Gastroesophageal sphincter (tissue), 4 donors: ENCODE data around the gene GJC1. TPM values are rescaled to one million over a fixed set of nuclear protein-coding genes. Genes with fewer than 3 reads are reported as not detected.

Experiments used
- ATAC-seq: fragments of 150-250 bp; one replicate; pipeline ENCODE4 v1.9.1; 2016; ENCODE audit warnings: mild to moderate bottlenecking, moderate library complexity
- H3K27ac ChIP-seq, 4 donors: fragments of 200-600 bp; sonication (generic) in 3 of 4; 1 replicate in 3 of 4; 2 replicates in 1 of 4; pipeline ENCODE4 v1.5.1; 2016 to 2019
- H3K27me3 ChIP-seq: fragments of 200-600 bp; sonication (generic); one replicate; pipeline ENCODE4 v1.5.1; 2019
- H3K36me3 ChIP-seq, 2 donors: fragments of 200-600 bp; sonication (generic); one replicate each; pipeline ENCODE4 v1.5.1; 2019; ENCODE audit warnings: control low read depth in 1 of 2
- H3K4me1 ChIP-seq, 3 donors: fragments of 200-600 bp; sonication (generic); 1 replicate in 2 of 3; 2 replicates in 1 of 3; pipeline ENCODE4 v1.5.1; 2016 to 2019; ENCODE audit warnings: control low read depth in 2 of 3
- H3K4me3 ChIP-seq, 2 donors: fragments of 200-600 bp; sonication (generic); one replicate each; pipeline ENCODE4 v1.5.1; 2019; ENCODE audit warnings: mild to moderate bottlenecking in 1 of 2, moderate library complexity in 1 of 2
- H3K9me3 ChIP-seq, 3 donors: fragments of 200-600 bp; sonication (generic); one replicate each; pipeline ENCODE4 v1.5.1; 2017 to 2019; ENCODE audit warnings: control low read depth in 2 of 3
- EP300 ChIP-seq: sonication (generic); formaldehyde crosslinking; IDR thresholded peaks from one replicate; pipeline ENCODE4 v1.6.1; 2017; ENCODE audit warnings: antibody characterized with exemption, mild to moderate bottlenecking
- POLR2A ChIP-seq, 2 donors: fragments of 450-650 bp; IDR thresholded peaks; one replicate each; pipeline ENCODE4 v1.6.1; 2017; ENCODE audit warnings: antibody characterized with exemption in 2 of 2, mild to moderate bottlenecking in 2 of 2, moderate library complexity in 1 of 2
- POLR2AphosphoS5 ChIP-seq: sonication (generic); formaldehyde crosslinking; IDR thresholded peaks from one replicate; pipeline ENCODE4 v1.6.1; 2017; ENCODE audit warnings: antibody characterized with exemption
- WGBS, 2 donors: methylation state at CpG; one replicate each; pipeline ENCODE4 v1.1.5; 2018; ENCODE audit warnings: low coverage in 1 of 2; 5-methylcytosine and 5-hydroxymethylcytosine counted together
- total RNA-seq, 4 donors: library from RNA; depleted of rRNA; stranded (reverse); fragments of >200 nt; gene quantifications; one replicate each; pipeline ENCODE4 v1.1.0, GENCODE V29; 2016
- TF ChIP-seq, protein P1 (sequence below), 4 experiments: fragments of 200-600 bp in 2 of 4; fragments of 450-650 bp in 2 of 4; sonication (generic) in 1 of 4; IDR thresholded peaks; one replicate each; pipeline ENCODE4 v1.5.1; 2017 to 2019; ENCODE audit warnings: antibody characterized with exemption in 4 of 4, mild to moderate bottlenecking in 2 of 4, moderate library complexity in 2 of 4

GJC1 gene
- total RNA-seq, 4 donors from 2014 or later = 28.2 to 78.3 (median 44.5) TPM

DNA sequence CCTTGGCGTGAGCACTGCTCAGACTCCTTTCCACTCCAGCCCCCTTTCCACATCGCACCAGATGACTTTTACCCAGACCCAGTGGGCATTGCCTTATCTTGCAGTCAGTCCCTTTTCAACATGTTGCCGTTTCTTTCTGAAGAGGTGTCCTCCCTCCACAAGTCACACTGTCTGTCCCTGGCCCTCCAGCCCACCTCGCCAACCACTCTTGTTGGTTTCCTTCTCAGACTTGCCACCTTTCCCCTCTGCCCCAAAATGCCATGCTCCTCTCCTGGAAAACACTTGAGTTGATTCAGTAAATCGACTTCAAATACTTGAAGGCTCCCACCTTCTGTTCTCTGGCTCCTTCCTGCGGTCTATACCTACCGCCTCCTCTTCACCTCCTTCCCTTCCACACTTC, 78.8 kb downstream of the GJC1 start:
- H3K27ac ChIP-seq = no peak overlapping the region
- ATAC-seq = no peak
- peaks cover 0 to 55% of the 10 kb centered on the region in 2 donors for H3K36me3 ChIP-seq
- H3K4me1 ChIP-seq = no peaks in the 10 kb centered on the region
- WGBS, 2 donors = 92 to 98% methylated on average over 6 to 7 of the region's 7 CpGs
- H3K9me3 ChIP-seq = no peaks in the 10 kb centered on the region
- TF ChIP-seq, protein P1, sequence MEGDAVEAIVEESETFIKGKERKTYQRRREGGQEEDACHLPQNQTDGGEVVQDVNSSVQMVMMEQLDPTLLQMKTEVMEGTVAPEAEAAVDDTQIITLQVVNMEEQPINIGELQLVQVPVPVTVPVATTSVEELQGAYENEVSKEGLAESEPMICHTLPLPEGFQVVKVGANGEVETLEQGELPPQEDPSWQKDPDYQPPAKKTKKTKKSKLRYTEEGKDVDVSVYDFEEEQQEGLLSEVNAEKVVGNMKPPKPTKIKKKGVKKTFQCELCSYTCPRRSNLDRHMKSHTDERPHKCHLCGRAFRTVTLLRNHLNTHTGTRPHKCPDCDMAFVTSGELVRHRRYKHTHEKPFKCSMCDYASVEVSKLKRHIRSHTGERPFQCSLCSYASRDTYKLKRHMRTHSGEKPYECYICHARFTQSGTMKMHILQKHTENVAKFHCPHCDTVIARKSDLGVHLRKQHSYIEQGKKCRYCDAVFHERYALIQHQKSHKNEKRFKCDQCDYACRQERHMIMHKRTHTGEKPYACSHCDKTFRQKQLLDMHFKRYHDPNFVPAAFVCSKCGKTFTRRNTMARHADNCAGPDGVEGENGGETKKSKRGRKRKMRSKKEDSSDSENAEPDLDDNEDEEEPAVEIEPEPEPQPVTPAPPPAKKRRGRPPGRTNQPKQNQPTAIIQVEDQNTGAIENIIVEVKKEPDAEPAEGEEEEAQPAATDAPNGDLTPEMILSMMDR (IDR thresholded peaks at IDR 0.05) = no peak
- TF ChIP-seq POLR2A (IDR thresholded peaks at IDR 0.05) (no peak), POLR2AphosphoS5 (no peak), EP300 (no peak)
- no peaks in the 10 kb centered on the region for H3K27me3 ChIP-seq
- H3K4me3 ChIP-seq = no peak overlapping the region

- Histone ChIP-seq H3K27ac (no peak overlapping the region), H3K4me3 (peak overlapping the region in 1 of 2 donors; percentile 25)
- WGBS, 2 donors = 55% methylated on average over 8 to 9 of the region's 9 CpGs
Observed at GRCh38 chr17:44749980-44750318, 80.1 kb downstream of the GJC1 start.

DNA sequence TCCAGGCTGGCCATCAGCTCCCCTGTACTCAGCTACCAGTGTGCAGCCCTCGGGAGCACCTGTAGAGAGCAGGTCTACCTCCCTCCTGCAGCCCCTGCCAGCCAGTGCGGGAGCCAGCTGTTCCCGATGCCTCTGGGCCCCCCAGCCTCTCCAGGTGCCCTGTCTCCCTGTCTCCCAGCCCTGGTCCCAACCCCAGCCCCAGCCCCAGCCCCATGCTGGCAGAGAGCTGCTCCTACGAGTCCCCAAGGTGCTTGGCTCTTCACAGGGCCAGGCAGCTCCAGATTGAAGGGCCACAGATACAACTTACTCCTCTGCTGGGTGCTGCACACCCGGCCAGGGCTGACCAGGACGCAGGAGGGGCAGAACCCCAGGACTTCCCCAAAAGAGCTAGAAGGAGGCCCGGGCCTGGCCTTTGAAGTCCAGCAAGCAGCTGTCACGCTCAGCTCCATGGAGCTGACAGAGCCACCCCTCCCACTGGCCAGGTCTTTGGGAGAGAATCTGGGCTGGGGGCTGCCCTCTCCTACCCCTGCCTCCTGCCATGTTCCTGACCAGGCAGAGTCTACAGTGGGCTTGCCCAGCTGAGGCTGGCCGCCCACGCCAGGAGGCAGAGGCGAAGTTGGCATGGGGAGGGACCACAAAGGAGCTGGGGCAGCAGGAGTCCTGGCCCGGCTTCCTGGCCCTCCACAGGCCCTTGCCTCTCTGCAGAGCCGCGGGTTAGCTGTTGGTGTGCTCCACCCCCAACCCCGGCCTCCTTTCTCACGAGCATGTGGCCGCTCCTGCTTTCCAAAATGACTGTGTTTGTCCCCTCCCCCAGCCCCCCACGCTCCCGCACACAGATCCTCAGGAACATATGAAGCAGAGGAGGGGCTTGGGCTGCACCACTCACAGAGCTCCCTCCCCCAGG, 80.8 kb downstream of the GJC1 start:
- Histone ChIP-seq H3K9me3 (no peaks in the 10 kb centered on the region), H3K27ac (no peak overlapping the region), H3K27me3 (no peaks in the 10 kb centered on the region), H3K4me3 (peak overlapping the region in 1 of 2 donors; percentile 25), H3K4me1 (no peaks in the 10 kb centered on the region), H3K36me3 (peaks cover 0 to 55% of the 10 kb centered on the region in 2 donors)
- TF ChIP-seq POLR2AphosphoS5 = no peak
- TF ChIP-seq EP300 = no peak
- TF ChIP-seq, protein P1 (IDR thresholded peaks at IDR 0.05) = no peak
- no peak for TF ChIP-seq POLR2A (IDR thresholded peaks at IDR 0.05)
- WGBS, 2 donors = 14 to 45% methylated on average over 4 to 8 of the region's 19 CpGs
- ATAC-seq = peak; percentile 31

More at GRCh38 chr17:44749980-44750318, 80.1 kb downstream of the GJC1 start:
- ATAC-seq = no peak
- peaks cover 0 to 55% of the 10 kb centered on the region in 2 donors for H3K36me3 ChIP-seq
- no peaks in the 10 kb centered on the region for H3K4me1 ChIP-seq
- TF ChIP-seq POLR2AphosphoS5 (no peak), POLR2A (IDR thresholded peaks at IDR 0.05) (no peak), EP300 (no peak)
- TF ChIP-seq, protein P1 (IDR thresholded peaks at IDR 0.05) = no peak
- H3K27me3 ChIP-seq = no peaks in the 10 kb centered on the region
- H3K9me3 ChIP-seq = no peaks in the 10 kb centered on the region

Other genes starting within 250 kb of the GJC1 start
- gene MEIOC, start 173.8 kb downstream of the GJC1 start, total RNA-seq = under 1 TPM in 2 of 4 donors, not detected in 2; 0.12 to 0.47 TPM
- 10 to 100 TPM; 16.7 to 21.0 (median 18.6) TPM for gene CCDC43, start 140.5 kb downstream of the GJC1 start, total RNA-seq
- 1 to 10 TPM in 3 of 4 donors, under 1 TPM in 1; 0.96 to 7.2 (median 3.9) TPM for gene DBF4B, start 121.6 kb downstream of the GJC1 start, total RNA-seq
- gene ADAM11, start 71.3 kb downstream of the GJC1 start, total RNA-seq = 1 to 10 TPM in 3 of 4 donors, under 1 TPM in 1; 0.10 to 4.2 (median 1.3) TPM
- 1 to 10 TPM; 1.1 to 2.5 (median 1.5) TPM for gene HIGD1B, start 17.6 kb upstream of the GJC1 start, total RNA-seq
- 10 to 100 TPM; 45.1 to 71.2 (median 57.8) TPM for gene EFTUD2, start 69.2 kb upstream of the GJC1 start, total RNA-seq
- 1 to 10 TPM in 2 of 4 donors, under 1 TPM in 1, not detected in 1; 0.77 to 3.8 (median 1.1) TPM for gene GFAP, start 85.2 kb upstream of the GJC1 start, total RNA-seq
- gene KIF18B, start 117.5 kb upstream of the GJC1 start, total RNA-seq = under 1 TPM in 3 of 4 donors, not detected in 1; 0.08 to 0.35 (median 0.27) TPM
- 1 to 10 TPM; 4.1 to 7.1 (median 5.0) TPM for gene C1QL1, start 138.0 kb upstream of the GJC1 start, total RNA-seq
- 10 to 100 TPM; 50.3 to 68.2 (median 58.0) TPM for gene DCAKD, start 221.3 kb upstream of the GJC1 start, total RNA-seq
- gene NMT1, start 231.0 kb upstream of the GJC1 start, total RNA-seq = 100 to 1,000 TPM in 1 of 4 donors, 10 to 100 TPM in 3; 63.5 to 129 (median 69.1) TPM